GM12878 (cell line): Measurements from ENCODE around the gene AGAP2. TPM values are rescaled to one million over a fixed set of nuclear protein-coding genes. Genes with fewer than 3 reads are reported as not detected.
A peak's percentile ranks its signal among the peaks of the same experiment; 100 is the strongest.

Source experiments
- BACH1 ChIP-seq: fragments of 450-650 bp; IDR thresholded peaks from 2 replicates; pipeline ENCODE4 v1.6.1; 2017; ENCODE audit warnings: mild to moderate bottlenecking, borderline replicate concordance
- CHD2 ChIP-seq: IDR thresholded peaks from 2 replicates; pipeline ENCODE4 v1.6.1; 2011; ENCODE audit warnings: low read depth, low read length, improper control_type of control experiment, borderline replicate concordance
- CREM ChIP-seq: IDR thresholded peaks from 2 replicates; pipeline ENCODE4 v1.6.1; 2014; ENCODE audit warnings: antibody characterized with exemption, low read depth
- EED ChIP-seq: sonication (generic); IDR thresholded peaks from 2 replicates; pipeline ENCODE4 v1.6.1; 2016; ENCODE audit warnings: antibody characterized with exemption, low read depth
- EGR1 ChIP-seq, 2 experiments: IDR thresholded peaks; 1 replicate in 1 of 2; 2 replicates in 1 of 2; pipeline ENCODE4 v1.6.1; 2011 to 2012; ENCODE audit warnings: low read depth in 2 of 2, low read length in 2 of 2, borderline replicate concordance in 1 of 2, mild to moderate bottlenecking in 1 of 2, moderate library complexity in 1 of 2
- ESRRA ChIP-seq: IDR thresholded peaks from 2 replicates; pipeline ENCODE4 v1.6.1; 2012; ENCODE audit warnings: mild to moderate bottlenecking, low read length, improper control_type of control experiment
- FOXM1 ChIP-seq: IDR thresholded peaks from 2 replicates; pipeline ENCODE4 v1.6.1; 2012; ENCODE audit warnings: low read depth, mild to moderate bottlenecking, inconsistent platforms, low read length, moderate library complexity
- HDAC6 ChIP-seq: fragments of 200-600 bp; sonication (generic); IDR thresholded peaks from one replicate; pipeline ENCODE4 v1.8.0; 2017; ENCODE audit warnings: antibody characterized with exemption; ENCODE audit not compliant: unreplicated experiment
- MEF2A ChIP-seq: IDR thresholded peaks from 2 replicates; pipeline ENCODE4 v1.6.1; 2011; ENCODE audit warnings: low read depth, mild to moderate bottlenecking, low read length, moderate library complexity; ENCODE audit not compliant: insufficient read depth
- RELA ChIP-seq: fragments of 450-650 bp; IDR thresholded peaks from 2 replicates; pipeline ENCODE4 v1.8.0; 2014; ENCODE audit warnings: borderline replicate concordance; ENCODE audit not compliant: partially characterized antibody
- SMARCA5 ChIP-seq: fragments of 450-650 bp; IDR thresholded peaks from 2 replicates; pipeline ENCODE4 v1.6.1; 2017; ENCODE audit warnings: mild to moderate bottlenecking
- SPI1 ChIP-seq: IDR thresholded peaks from 2 replicates; pipeline ENCODE4 v1.6.1; 2011; ENCODE audit warnings: low read depth, mild to moderate bottlenecking, low read length, moderate library complexity, borderline replicate concordance; ENCODE audit not compliant: insufficient read depth
- polyA plus RNA-seq, 11 experiments: library from polyadenylated mRNA; depleted of rRNA in 4 of 11; unstranded in 6 of 11; stranded (reverse) in 5 of 11; fragments of >200 nt; fragmentation: Nextera tagmentation in 4 of 11; fragmentation: Illumina TruSeq in 1 of 11; extraction: Ambion mirVana in 4 of 11; extraction: Trizol in 1 of 11; gene quantifications; 1 replicate in 1 of 11; 2 replicates in 10 of 11; pipeline versions ENCODE4 v1.2.1 to v1.2.3, GENCODE V29; 2011 to 2016; ENCODE audit warnings: inconsistent platforms in 2 of 11, missing spikeins in 2 of 11, low read depth in 1 of 11
- total RNA-seq, 4 experiments: library from RNA; depleted of rRNA in 3 of 4; stranded (reverse); fragments of >200 nt in 3 of 4; fragmentation: Illumina TruSeq in 1 of 4; extraction: Trizol in 1 of 4; gene quantifications; 2 replicates each; pipeline versions ENCODE4 v1.2.1 to v1.2.3, GENCODE V29; 2013 to 2021
- TF ChIP-seq, protein P1 (sequence below): fragments of 450-650 bp; IDR thresholded peaks from 2 replicates; pipeline ENCODE4 v1.6.1; 2017; ENCODE audit warnings: mild to moderate bottlenecking, moderate library complexity
- TF ChIP-seq, protein P2 (sequence below): fragments of 450-650 bp; conservative IDR thresholded peaks from 2 replicates; pipeline ENCODE4 v1.6.1; 2017; ENCODE audit warnings: mild to moderate bottlenecking, moderate library complexity
- TF ChIP-seq, protein P3 (sequence below): IDR thresholded peaks from 2 replicates; pipeline ENCODE4 v1.6.1; 2012; ENCODE audit warnings: low read length, inconsistent platforms
- TF ChIP-seq, protein P4 (sequence below): fragments of 450-650 bp; IDR thresholded peaks from 2 replicates; pipeline ENCODE4 v1.6.1; 2017; ENCODE audit warnings: low read depth, mild to moderate bottlenecking, moderate library complexity

Gene AGAP2
- total and polyA plus RNA-seq, 10 of the 15 experiments (the other 5 are each of a cell fraction or from before 2014, with no cell fraction given), result 0.29 to 19.8 (median 11.0) TPM

DNA sequence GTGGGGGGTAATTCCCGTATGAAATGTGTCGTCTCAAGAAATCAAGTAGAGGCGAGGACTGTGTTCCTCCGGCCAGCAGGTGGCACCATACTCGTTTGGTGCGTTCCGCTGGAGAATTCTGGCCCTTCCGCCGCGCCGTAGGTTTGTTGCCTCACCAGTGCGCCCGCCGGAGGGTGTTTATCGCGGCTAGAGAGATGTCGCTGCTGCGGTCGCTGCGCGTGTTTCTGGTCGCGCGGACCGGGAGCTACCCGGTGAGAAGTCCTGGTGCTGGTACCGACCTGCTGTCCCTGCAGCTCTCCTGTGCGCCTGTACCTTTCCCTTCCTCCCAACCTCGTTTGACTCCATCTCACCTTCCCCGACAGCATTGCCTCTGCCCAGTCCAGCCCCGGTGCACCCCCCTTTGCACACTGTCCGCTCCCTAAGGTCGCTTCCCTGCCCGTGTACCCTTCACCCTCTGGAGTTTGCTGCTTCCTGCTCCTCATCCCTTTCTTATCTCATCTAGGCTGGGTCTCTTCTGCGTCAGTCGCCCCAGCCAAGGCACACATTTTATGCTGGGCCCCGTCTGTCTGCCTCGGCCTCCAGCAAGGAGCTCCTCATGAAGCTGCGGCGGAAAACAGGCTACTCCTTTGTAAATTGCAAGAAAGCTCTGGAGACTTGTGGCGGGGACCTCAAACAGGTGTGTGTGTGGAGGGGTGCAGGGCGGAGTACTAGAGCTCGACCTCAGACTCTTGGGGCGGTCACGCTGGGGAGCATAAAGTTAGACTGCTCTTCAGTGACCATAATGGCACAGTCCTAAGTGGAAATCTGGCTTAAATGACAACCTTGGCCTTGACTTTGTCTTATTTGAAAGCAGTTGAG lies 44.3 kb upstream of the AGAP2 start, which contains the start of gene TSFM (continued):
- 0 out of 2 replicates have a peak, but pooled peaks have one; percentile 1 for TF ChIP-seq SPI1
- peak; percentile 52; the same call in 1 of the 2 replicates for TF ChIP-seq FOXM1
- TF ChIP-seq, protein P1, sequence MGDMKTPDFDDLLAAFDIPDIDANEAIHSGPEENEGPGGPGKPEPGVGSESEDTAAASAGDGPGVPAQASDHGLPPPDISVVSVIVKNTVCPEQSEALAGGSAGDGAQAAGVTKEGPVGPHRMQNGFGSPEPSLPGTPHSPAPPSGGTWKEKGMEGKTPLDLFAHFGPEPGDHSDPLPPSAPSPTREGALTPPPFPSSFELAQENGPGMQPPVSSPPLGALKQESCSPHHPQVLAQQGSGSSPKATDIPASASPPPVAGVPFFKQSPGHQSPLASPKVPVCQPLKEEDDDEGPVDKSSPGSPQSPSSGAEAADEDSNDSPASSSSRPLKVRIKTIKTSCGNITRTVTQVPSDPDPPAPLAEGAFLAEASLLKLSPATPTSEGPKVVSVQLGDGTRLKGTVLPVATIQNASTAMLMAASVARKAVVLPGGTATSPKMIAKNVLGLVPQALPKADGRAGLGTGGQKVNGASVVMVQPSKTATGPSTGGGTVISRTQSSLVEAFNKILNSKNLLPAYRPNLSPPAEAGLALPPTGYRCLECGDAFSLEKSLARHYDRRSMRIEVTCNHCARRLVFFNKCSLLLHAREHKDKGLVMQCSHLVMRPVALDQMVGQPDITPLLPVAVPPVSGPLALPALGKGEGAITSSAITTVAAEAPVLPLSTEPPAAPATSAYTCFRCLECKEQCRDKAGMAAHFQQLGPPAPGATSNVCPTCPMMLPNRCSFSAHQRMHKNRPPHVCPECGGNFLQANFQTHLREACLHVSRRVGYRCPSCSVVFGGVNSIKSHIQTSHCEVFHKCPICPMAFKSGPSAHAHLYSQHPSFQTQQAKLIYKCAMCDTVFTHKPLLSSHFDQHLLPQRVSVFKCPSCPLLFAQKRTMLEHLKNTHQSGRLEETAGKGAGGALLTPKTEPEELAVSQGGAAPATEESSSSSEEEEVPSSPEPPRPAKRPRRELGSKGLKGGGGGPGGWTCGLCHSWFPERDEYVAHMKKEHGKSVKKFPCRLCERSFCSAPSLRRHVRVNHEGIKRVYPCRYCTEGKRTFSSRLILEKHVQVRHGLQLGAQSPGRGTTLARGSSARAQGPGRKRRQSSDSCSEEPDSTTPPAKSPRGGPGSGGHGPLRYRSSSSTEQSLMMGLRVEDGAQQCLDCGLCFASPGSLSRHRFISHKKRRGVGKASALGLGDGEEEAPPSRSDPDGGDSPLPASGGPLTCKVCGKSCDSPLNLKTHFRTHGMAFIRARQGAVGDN, result no peak
- peak; percentile 68 for TF ChIP-seq CHD2
- TF ChIP-seq, protein P2, sequence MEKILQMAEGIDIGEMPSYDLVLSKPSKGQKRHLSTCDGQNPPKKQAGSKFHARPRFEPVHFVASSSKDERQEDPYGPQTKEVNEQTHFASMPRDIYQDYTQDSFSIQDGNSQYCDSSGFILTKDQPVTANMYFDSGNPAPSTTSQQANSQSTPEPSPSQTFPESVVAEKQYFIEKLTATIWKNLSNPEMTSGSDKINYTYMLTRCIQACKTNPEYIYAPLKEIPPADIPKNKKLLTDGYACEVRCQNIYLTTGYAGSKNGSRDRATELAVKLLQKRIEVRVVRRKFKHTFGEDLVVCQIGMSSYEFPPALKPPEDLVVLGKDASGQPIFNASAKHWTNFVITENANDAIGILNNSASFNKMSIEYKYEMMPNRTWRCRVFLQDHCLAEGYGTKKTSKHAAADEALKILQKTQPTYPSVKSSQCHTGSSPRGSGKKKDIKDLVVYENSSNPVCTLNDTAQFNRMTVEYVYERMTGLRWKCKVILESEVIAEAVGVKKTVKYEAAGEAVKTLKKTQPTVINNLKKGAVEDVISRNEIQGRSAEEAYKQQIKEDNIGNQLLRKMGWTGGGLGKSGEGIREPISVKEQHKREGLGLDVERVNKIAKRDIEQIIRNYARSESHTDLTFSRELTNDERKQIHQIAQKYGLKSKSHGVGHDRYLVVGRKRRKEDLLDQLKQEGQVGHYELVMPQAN, result peak; percentile 88
- no peak for TF ChIP-seq ESRRA
- 0 out of 2 replicates have a peak, but pooled peaks have one; percentile 17 for TF ChIP-seq EED
- no peak for TF ChIP-seq HDAC6
- TF ChIP-seq, protein P3, sequence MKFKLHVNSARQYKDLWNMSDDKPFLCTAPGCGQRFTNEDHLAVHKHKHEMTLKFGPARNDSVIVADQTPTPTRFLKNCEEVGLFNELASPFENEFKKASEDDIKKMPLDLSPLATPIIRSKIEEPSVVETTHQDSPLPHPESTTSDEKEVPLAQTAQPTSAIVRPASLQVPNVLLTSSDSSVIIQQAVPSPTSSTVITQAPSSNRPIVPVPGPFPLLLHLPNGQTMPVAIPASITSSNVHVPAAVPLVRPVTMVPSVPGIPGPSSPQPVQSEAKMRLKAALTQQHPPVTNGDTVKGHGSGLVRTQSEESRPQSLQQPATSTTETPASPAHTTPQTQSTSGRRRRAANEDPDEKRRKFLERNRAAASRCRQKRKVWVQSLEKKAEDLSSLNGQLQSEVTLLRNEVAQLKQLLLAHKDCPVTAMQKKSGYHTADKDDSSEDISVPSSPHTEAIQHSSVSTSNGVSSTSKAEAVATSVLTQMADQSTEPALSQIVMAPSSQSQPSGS, result peak; percentile 22; the same call in 1 of the 2 replicates
- peak in 1 of 2 experiments; percentile 87; a peak in 2 of 3 replicates for TF ChIP-seq EGR1 (IDR thresholded peaks at IDR 0.05; ENCODE audit: borderline replicate concordance in 1 of 2, low read depth in 2 of 2, low read length in 2 of 2)
- TF ChIP-seq, protein P4, sequence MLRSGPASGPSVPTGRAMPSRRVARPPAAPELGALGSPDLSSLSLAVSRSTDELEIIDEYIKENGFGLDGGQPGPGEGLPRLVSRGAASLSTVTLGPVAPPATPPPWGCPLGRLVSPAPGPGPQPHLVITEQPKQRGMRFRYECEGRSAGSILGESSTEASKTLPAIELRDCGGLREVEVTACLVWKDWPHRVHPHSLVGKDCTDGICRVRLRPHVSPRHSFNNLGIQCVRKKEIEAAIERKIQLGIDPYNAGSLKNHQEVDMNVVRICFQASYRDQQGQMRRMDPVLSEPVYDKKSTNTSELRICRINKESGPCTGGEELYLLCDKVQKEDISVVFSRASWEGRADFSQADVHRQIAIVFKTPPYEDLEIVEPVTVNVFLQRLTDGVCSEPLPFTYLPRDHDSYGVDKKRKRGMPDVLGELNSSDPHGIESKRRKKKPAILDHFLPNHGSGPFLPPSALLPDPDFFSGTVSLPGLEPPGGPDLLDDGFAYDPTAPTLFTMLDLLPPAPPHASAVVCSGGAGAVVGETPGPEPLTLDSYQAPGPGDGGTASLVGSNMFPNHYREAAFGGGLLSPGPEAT, result peak; percentile 99
- peak; percentile 85; the same call in 1 of the 2 replicates for TF ChIP-seq SMARCA5
- peak; percentile 77 for TF ChIP-seq BACH1
- peak; percentile 81 for TF ChIP-seq RELA
- TF ChIP-seq MEF2A, result peak; percentile 75; the same call in 1 of the 2 replicates
- TF ChIP-seq CREM, result peak; percentile 98
